RCC 7860 (cell line): Measurements from ENCODE around the gene TTLL13.
A peak's percentile ranks its signal among the peaks of the same experiment; 100 is the strongest.

Experiments
- DNase-seq: peaks from one replicate; pipeline ENCODE4 v3.0.0-alpha.2; 2015; ENCODE audit warnings: low spot score
- FAIRE-seq: peaks from 2 replicates; lab custom pipeline; 2012; peaks lifted over from hg19 to GRCh38; lab: Jason Lieb, UNC

The TTLL13 gene

GRCh38 chr15:90213818-90214204, 35.5 kb upstream of the TTLL13 start:
- no peak for DNase-seq
- FAIRE-seq = no peak

GRCh38 chr15:90214553-90215196, 34.7 kb upstream of the TTLL13 start:
- FAIRE-seq = no peak
- DNase-seq = no peak

GRCh38 chr15:90217671-90218394, 31.5 kb upstream of the TTLL13 start:
- no peak for FAIRE-seq

GRCh38 chr15:90219421-90220141, 29.8 kb upstream of the TTLL13 start:
- no peak for DNase-seq
- no peak for FAIRE-seq

More at GRCh38 chr15:90217671-90218394, 31.5 kb upstream of the TTLL13 start:
- DNase-seq = no peak

DNA sequence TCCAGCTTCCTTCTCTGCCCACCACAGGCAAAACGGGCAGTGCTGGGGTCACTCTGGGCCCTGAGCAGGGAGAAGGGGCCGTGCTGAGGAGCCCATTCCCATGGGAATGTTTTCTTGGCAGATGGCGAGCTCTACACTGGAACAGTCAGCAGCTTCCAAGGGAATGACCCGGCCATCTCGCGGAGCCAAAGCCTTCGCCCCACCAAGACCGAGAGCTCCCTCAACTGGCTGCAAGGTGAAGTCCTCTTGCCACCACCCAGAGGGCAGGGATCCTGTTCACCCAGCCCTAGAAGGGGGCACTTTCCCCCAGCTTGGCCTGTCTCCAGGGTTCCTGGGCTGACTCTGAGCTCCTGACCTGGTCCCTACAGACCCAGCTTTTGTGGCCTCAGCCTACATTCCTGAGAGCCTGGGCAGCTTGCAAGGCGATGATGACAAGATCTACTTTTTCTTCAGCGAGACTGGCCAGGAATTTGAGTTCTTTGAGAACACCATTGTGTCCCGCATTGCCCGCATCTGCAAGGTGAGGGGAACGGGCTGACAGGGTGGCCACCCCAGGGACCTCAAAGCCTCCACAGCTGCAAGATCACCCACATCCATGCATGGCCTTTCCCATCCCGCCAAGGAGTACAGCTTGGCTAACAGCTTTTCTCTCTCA, 28.0 kb upstream of the TTLL13 start:
- DNase-seq = peak; percentile 84
- FAIRE-seq = peak; percentile 81

- peak; percentile 71 for DNase-seq
- peak; percentile 89 for FAIRE-seq
These were observed 26.8 kb upstream of the TTLL13 start for GRCh38 chr15:90222547-90222946.

DNA sequence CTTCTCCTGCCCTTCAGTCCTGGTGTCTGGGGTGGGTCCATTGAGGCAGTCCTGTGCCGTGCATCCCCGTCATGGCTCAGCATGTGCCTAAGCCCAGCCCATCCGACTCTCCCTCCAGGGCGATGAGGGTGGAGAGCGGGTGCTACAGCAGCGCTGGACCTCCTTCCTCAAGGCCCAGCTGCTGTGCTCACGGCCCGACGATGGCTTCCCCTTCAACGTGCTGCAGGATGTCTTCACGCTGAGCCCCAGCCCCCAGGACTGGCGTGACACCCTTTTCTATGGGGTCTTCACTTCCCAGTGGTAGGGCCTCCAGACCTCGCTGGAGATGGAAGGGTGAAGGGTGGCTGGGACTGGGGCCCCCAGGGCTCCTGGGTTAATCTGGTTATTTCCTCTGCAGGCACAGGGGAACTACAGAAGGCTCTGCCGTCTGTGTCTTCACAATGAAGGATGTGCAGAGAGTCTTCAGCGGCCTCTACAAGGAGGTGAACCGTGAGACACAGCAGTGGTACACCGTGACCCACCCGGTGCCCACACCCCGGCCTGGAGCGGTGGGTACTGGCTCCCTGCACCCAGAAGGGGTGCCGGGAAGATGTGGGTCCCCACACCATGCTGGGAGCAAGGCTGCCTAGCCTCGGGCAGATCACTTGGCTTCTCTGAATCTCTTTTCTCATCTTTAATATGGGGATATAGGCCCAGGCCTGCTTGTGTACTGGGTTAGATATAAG, 25.8 kb upstream of the TTLL13 start:
- FAIRE-seq (no peak), DNase-seq (no peak)

DNA sequence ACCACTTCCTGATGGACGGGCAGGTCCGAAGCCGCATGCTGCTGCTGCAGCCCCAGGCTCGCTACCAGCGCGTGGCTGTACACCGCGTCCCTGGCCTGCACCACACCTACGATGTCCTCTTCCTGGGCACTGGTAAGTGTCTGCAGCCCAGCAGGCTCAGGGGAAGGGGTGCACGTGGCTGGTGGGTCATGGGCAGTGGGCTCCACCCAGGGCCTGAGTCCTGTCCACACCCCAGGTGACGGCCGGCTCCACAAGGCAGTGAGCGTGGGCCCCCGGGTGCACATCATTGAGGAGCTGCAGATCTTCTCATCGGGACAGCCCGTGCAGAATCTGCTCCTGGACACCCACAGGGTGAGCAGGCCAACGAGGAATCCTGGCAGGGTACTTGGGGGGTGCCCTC, 24.3 kb upstream of the TTLL13 start:
- FAIRE-seq = no peak
- no peak for DNase-seq

DNA sequence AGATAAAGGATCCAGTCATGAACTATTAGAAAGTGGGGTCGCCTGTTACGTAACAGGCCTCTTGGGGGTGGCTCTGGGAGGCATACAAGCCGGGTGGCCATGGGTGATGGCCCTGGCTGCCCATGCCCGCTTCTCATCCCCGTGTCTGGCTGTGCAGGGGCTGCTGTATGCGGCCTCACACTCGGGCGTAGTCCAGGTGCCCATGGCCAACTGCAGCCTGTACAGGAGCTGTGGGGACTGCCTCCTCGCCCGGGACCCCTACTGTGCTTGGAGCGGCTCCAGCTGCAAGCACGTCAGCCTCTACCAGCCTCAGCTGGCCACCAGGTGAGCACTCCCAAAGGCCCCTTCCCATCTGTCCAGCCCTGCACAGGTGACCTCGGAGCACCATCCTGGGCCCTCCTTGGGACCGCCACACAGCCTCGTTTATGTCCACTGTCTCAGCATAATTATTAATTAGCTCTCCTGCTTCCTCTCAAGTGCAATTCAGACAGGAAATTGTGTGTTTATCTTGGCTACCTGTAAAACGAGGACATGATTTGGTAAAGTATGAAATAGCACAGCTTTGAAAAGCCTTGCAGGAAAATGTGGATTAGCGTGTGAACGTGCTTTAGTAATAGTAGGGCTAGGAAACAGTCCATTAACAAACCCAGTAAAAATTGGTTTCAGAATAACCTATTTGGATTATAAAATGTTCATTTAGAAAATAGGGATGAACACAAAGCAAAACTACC, 23.7 kb upstream of the TTLL13 start:
- no peak for DNase-seq
- FAIRE-seq = no peak

- FAIRE-seq = no peak
These were observed 22.0 kb upstream of the TTLL13 start for GRCh38 chr15:90227336-90227735.

GRCh38 chr15:90227816-90228772, 21.3 kb upstream of the TTLL13 start:
- no peak for DNase-seq
- no peak for FAIRE-seq

More at GRCh38 chr15:90227336-90227735, 22.0 kb upstream of the TTLL13 start:
- no peak for DNase-seq

GRCh38 chr15:90228960-90229359, 20.4 kb upstream of the TTLL13 start:
- FAIRE-seq (no peak), DNase-seq (no peak)

- FAIRE-seq = no peak
- no peak for DNase-seq
These were observed 19.3 kb upstream of the TTLL13 start for GRCh38 chr15:90230071-90230494.

GRCh38 chr15:90230610-90231009, 18.7 kb upstream of the TTLL13 start:
- FAIRE-seq (no peak), DNase-seq (no peak)

- no peak for DNase-seq
These were observed 18.0 kb upstream of the TTLL13 start for GRCh38 chr15:90231028-90232017.

GRCh38 chr15:90232196-90232595, 17.2 kb upstream of the TTLL13 start:
- DNase-seq (peak; percentile 54), FAIRE-seq (no peak)

More at GRCh38 chr15:90231028-90232017, 18.0 kb upstream of the TTLL13 start:
- FAIRE-seq = no peak

- no peak for FAIRE-seq
These were observed 16.4 kb upstream of the TTLL13 start for GRCh38 chr15:90232941-90233386.

More at GRCh38 chr15:90232941-90233386, 16.4 kb upstream of the TTLL13 start:
- DNase-seq = no peak
